NCI-H524 (cell line): ENCODE data around the gene HAUS5.
"Not testable (repeated sequence)": the region's sequence is repeated elsewhere in the genome, so short reads cannot be mapped to it uniquely, and the experiment has no call there.

Source experiments
- DNase-seq, 2 experiments: peaks; one replicate each; lab custom pipeline; 2025; lab: John Stamatoyannopoulos, UW

HAUS5 gene

GRCh38 chr19:35642798-35643254 is 30.3 kb downstream of the HAUS5 start:
- DNase-seq: no peak

GRCh38 chr19:35643255-35644205 is 31.0 kb downstream of the HAUS5 start:
- DNase-seq: peak; percentile 88 to 94

- peak; percentile 77 to 84 for DNase-seq
These were observed 31.9 kb downstream of the HAUS5 start for GRCh38 chr19:35644206-35644986.

DNA sequence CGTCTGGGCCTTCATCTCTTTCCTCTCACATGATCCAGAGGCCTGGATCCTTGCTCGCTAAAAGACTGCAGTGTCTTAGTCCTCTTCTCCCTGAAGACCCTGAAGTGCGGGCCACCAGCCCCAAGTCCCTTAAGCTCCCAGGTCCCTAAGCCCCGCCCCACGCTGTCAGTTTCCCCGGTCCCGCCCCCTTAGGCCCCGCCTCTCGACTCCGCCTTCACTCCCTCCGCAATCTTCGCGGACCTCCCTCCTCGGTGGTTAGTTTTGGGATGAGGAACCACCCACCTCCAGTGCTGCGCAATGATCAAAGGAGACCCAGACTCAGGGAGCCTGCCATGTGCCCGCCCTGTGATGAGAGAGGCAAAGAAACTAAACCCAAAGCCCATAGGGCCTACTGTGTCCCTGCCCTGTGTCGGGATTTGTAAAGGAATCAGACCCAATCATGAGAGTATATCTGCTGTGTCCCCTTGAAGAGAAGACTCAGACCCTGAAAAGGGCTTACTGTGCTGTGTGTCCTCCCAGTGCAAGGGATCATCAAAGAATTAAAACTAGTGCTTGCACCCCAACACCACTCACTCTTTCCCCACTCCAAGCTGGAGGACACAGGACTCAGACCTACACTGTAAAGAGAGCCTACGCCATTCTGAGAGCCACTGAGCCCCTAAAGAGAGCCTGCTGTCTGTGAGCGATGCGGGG is 32.6 kb downstream of the HAUS5 start:
- DNase-seq: peak in 1 of 2 experiments; percentile 34

DNA sequence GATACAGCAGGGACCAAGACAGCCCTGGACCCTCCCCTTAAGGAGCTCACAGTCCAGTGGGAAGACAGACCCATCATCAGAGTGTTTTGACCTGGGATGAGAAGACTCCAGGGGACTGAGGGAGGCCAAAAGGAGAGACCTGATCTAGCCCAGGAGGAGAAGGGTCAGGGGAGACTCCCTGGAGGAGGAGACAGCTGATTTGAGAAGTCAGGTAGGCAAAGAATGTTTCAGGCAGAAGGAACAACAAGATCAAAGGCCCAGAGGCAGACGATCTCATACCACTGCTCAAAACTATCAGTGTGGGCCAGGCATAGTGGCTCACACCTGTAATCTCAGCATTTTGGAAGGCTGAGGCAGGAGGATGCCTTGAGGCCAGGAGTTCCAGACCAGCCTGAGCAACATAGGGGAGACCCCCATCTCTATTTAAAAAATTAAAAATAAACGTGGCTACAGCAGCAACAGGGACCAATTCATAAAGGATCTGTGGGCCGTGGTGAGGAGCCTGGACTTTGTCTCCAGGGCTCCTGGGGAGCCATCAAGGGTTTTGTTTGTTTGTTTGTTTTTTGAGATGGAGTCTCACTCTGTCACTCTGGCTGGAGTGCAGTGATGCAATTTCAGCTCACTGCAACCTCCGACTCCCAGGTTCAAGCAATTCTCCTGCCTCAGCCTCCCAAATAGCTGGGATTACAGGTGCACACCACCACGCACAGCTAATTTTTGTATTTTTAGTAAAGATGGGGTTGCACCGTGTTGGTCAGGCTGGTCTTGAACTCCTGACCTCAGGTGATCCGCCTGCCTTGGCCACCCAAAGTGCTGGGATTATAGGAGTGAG is 33.4 kb downstream of the HAUS5 start:
- DNase-seq: no peak

- peak; percentile 98 to 99 for DNase-seq
These were observed 35.8 kb downstream of the HAUS5 start, which contains the start of gene COX6B1 for GRCh38 chr19:35648017-35648961. TSS of gene COX6B1 (plus strand) at chr19:35648323. CDS start at chr19:35651244, 2,921 bp downstream.

DNA sequence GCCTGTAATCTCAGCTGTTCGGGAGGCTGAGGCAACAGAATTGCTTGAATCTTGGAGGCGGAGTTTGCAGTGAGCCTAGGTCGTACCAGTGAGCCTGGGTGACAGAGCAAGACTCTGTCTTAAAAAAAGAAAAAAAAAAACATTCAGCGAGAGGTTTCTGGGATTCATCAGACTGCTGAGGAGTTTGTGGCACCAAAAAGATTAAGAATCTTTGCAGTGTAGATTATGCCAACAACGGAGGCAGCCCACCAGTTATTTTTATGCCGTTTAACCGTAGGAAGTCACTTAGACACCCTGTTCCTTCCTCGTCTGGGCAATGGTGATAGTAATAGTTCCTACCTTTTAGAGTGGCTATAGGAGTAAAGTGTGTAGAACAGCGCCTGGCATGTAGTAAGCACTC is 38.0 kb downstream of the HAUS5 start:
- no peak for DNase-seq

DNA sequence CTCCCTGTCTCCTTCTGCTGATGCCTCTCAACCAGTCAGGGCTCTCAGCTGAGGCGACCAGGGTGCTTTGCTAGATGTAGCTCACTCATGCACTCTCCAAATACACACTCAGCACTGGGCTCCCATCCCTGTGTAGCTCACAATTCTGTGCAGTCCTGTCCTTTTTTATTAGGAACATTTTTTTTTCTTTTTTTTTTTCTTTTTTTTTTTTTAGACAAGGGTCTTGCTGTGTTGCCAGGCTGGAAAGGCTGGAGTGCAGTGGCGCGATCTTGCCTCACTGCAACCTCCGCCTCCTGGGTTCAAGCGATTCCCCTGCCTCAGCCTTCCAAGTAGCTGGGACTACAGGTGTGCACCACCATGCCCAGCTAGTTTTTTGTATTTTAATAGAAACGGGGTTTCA is 42.3 kb downstream of the HAUS5 start:
- DNase-seq: not testable (repeated sequence)

DNA sequence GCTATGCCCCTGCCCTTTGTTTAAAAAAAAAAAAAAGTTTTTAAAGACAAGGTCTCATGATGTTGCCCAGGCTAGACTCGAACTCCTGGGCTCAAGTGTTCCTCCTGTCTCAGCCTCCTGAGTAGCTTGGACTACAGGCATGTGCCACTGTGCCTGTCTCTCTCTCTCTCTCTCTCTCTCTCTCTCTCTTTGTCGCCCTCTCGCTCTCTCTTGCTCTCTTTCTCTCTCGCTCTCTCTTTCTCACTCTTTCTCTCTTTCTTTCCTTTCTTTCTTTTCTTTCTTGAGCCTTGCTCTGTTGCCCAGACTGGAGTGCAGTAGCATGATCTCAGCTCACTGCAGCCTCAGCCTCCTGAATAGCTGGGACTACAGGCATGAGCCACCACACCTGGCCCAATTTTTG is 43.1 kb downstream of the HAUS5 start:
- DNase-seq: no peak

DNA sequence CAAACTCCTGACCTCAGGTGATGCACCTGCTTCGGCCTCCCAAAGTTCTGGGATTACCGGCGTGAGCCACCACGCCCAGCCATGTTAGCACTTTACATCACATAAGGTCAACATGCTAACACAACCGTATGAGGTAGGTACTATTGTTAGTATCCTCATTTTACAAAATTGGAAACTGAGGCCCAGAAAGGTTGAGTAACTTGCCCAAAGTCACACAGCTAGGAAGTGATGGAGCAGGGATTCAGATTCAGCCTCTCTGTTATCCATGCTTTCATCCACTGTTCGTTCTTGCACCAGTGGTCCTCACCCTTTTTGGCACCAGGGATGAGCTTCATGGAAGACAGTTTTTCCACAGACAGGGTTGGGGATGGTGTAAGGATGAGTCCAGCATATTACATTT is 44.2 kb downstream of the HAUS5 start:
- no peak for DNase-seq

DNA sequence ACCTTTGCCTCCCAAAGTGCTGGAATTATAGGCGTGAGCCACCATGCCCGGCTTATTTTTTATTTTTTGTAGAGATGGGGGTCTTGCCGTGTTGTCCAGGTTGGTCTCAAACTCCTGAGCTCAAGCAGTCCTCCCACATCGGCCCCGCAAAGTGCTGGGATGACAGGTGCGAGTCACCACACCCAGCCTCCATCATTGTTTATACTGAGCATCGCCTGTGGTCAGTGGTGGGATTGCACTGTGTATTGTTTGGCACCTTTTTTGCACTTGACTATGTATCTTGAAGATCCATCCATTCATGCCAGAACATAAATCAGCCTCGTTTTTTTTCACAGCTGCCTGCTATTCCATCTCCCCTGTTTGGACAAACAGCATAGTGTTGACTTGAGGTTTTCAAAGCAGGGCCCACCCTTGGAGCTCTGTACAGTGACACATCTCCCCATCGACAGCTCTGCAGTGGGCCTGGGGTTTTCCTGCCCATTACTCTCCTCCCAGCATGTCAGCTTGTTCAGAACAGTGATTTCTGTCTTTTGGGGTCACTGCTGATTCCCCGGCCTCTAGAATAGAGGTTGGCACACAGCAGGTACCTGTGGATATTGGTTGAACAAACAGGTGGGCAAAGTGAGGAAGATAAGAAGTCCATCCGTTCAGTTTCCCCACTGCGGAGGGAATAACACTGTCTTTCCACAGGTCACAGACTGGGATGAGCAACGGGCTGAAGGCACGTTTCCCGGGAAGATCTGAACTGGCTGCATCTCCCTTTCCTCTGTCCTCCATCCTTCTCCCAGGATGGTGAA is 45.6 kb downstream of the HAUS5 start:
- no peak for DNase-seq

GRCh38 chr19:35661995-35662340 is 49.4 kb downstream of the HAUS5 start:
- DNase-seq: no peak

- no peak for DNase-seq
These were observed 51.4 kb downstream of the HAUS5 start for GRCh38 chr19:35663981-35664380.

DNA sequence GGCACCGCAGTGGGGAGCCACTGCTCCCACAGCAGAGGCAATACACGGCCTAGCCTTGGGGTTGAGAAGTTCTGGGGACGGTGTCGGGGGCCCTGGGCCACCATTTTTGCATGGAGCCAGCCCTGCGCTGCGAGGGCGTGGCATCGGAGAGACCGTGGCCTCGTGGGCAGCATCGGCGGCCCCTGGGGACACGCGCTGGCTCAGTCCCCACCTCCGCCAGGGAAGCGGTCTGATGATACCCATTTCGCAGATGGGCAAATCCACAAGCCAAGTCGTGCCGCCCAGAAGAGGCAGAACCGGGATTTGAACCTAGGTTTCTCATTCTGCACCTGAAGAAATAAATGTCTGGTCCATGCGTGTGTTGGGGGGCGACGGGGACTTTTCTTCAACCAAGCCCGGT is 52.6 kb downstream of the HAUS5 start:
- no peak for DNase-seq

DNA sequence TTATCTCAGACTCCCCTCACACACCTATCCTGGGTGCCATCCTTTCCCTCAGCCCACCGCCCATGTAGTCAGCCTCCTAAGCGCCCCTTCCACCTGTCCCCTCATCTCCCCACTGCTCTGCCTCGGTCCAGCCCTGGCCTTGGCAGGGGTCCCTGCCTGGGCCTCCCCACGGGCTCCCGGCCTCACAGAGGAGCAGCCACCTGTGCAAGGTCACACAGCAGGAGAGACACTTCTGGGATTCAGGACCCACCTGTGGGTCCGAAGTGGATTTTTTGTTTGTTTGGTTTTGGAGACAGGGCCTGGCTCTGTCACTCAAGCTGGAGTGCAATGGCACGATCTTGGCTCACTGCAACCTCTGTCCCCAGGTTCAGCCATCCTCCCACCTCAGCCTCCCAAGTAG is 53.1 kb downstream of the HAUS5 start:
- no peak for DNase-seq

- no peak for DNase-seq
These were observed 53.8 kb downstream of the HAUS5 start, which contains the start of gene UPK1A for GRCh38 chr19:35666251-35666913. TSS of gene UPK1A (plus strand) at chr19:35666517. CDS start at chr19:35666813, 296 bp downstream.

DNA sequence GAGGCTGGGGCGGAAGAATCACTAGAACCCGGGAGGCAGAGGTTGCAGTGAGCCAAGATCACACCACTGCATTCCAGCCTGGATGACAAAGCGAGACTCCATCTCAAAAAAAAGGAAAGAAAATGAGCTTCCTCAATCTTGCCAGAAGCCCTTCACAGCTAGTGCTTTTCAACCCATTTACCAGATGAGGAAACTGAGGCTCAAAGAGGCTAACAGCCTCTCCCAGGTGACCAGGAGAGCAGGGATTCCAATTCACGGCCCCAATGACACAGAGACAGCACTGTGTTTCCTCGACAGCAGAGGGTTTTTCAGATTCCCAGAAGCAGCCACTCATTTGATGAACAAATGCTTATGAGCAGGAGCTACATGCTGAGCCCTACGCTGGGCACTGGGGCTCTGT is 57.0 kb downstream of the HAUS5 start:
- DNase-seq: no peak

DNA sequence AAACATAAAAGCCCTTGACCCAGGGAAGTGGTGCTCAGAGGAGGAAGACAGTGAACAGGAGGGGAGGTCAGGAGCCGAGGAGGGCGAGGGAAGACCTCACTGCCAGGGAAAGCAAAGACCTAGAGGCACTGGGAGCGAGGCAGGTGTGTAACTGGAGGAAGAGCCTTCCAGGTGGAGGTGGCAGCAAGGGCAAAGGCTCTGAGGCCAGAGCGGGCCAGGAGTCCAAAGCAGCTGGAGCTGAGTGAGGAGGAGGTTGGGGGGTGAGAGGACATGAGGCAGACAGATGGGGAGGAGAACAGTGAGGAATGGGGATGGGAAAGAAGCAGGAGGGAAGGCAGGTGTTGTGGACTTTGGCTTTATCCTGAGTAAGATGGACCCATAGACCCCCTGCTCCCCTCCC is 57.4 kb downstream of the HAUS5 start:
- DNase-seq: peak in 1 of 2 experiments; percentile 40

- no peak for DNase-seq
These were observed 58.2 kb downstream of the HAUS5 start for GRCh38 chr19:35670686-35671085.
